SK-N-DZ (cell line): Measurements from ENCODE around the gene ATIC.
A peak's percentile ranks its signal among the peaks of the same experiment; 100 is the strongest.

Experiments
- DNase-seq: peaks from one replicate; pipeline ENCODE4 v3.0.0-alpha.2; 2015; ENCODE audit warnings: low spot score

ATIC gene

DNA sequence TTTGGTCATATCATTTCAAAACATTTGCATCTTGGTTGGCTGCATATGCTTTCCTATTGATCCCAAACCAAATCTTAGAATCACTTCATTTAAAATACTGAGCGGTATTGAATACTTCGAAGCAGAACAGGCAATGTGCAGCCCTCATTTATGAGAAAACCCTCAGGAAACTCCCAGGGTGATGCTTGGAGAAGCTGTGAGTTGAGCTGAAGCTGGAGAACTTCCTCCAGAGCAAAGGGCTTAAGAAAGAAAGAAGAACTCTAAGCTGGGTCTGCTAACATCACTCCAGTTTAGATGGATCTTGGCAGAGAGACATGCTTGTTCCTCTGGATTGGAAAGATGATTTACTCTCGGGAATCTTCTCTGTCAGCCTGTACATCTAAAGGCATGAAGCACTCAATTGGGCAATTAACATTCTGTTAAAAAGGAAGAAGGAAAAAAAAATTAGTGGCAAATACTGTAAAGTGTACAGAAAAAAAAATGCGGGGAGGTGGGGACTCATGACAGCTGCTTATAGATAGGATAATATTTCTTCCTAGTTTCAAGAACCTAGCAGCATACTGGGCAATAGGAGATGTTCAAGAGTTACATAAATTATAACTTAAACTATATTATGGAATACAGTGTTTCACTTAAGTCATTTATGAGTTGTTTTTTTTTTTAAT is 49.5 kb downstream of the ATIC start:
- no peak for DNase-seq

DNA sequence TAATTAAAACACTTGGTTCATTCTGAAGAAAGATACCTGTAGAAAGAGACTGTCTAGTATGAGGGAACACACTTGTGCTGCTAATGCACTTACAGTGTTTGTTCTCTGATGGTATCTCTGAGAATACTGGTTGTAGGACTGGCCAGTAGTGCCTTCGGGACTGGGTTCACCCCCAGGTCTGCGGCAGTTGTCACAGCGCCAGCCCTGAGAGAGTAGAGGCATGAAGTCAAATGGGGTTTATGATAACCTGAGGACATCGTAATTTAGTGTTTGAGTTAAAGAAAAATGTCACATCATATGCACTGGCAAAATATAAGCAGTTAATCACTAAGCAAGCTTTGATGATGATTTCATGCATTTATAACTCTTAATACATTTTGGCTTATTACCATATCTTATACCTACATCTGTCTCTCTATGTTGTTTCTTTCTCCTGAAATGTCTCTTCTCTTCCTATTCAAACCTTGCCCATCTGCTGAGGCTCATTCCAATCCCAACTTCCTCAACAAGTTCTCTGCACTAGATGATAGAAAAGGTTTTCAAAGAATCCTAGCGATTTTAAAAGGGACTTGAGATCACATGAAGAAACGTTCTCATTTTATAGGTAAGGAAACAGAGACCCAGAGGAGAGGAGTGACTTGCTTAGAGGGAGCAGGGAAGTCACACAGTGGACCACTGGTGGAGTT is 50.2 kb downstream of the ATIC start:
- DNase-seq: peak; percentile 8

DNA sequence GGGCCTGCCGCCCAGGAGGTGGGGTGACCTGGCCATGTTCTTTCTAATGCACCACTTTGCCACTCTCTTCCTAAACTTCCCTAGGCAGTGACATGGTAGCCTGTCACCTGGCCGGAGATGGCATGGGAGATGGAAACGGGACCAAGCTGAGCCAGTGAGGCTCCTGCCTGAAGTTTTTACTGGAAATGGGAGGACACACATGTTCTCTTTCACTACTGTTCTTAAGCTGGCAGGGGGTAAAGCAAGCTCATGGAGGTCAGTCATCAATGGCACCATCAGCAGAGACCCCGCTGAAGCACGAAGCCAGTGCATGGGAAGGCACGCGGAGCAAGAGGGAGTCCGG is 50.7 kb downstream of the ATIC start:
- DNase-seq: no peak

DNA sequence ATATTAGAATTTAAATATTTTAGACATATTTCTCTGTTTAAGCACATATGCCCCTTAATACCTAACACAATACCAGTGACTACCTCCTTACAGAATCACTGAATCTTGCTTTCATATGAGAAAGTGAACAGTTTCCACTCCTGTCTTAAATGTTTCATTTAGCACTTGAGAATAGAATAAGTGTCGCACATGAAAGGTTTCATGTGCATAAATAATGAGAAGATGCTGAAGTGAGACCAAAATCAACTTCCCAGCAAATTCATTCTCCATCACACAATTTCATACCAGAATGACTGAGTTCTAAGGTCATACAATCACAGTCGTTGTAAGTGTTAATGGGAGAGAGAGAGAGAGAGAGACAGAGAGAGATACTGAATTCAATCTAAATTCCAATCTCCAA is 51.2 kb downstream of the ATIC start:
- DNase-seq: no peak

DNA sequence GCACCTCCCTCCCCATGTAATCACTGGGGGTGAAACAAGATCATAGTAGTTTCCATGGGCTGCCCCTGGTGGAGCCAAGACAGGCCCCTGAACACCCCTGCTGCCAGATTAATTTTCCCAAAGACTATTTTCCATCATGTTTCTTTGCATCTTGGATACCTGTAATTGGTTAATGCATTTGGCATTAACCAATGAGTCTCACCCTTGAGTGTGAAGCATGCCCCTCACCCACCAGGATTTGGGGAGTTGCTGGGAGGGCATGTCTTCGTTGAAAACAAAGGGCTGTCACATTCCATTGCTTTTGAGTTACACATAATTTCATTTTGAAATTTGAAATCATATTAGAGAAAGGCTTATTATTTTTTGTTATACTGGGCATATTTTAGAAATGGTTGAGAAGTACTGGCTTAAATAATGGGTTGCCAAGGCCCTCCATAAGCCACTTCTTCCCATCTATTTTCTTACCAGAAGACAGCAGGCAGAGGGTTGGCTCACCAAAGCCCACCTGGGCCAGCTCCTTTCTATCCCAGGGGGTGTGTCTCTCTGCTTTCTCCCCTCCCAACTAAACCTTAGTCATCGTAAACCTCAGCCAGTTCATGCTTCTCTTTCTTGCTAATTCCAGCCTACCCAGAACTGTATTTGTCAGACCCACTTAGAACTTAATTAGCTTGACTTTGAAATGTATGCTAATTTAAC is 51.8 kb downstream of the ATIC start:
- DNase-seq: no peak

DNA sequence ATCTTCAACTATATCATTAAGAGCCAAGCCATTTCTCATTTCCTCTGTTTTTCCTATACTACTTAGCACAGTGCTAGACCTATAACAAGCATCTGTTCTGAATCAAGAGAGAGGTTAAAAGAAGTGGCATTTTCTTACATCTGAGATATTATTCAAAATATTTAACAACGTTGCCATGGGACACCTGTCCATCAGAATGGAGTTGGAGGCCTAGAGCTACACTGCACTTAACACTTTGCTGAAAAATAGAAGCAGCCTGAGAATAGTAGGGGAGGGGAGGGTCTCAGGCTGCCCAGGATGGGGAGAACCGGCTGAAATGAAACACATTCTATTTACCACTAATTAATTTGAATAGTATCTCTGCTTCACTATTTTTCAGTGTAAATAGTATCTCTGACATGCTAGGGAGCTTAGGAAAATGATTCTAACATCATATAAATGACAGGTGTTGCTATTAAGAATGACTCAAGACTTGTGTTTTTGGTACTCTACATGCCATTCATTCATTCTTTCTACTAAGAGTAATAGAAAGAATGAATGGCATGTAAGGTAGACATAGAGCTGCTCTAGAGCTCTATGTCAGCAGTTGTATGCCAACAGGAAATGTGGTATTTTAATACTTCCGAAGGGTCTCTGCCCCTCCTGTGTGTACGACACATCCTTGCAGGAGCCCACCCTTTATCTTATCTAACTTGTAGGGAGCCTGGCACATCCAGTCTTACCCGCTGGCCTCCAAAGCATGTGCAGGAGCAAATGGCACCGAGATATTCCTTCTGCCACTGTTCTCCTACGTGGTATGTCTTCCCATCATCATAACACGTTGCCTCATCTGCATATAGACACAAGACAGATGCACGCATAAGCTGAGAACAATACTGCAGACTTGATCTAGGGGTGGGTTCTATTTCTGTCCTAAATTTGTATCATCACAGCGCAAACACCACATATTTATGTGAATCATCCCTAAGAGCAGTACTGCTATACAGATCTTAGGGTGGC is 52.6 kb downstream of the ATIC start:
- DNase-seq: no peak

DNA sequence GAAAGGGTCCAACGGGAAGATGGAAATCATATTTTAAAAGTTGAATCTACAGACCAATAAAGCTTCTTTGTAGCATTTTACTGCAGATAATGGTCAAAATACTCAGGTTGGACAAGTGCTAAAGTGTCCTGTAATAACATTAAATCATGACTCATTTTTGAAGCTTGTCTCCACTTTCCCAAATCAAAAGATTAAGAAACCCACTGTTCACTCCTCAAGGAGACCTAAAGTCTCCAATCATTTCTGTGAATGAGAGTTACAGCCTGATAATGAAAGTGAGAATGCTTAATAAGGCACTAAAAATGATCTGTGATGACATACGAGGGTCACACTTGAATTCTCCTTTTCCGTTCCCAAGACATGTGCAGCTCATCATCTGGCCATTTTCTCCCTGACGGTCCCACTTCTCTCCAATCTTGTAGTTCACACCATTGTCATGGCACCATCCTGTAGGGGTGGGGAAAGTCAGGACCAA is 53.4 kb downstream of the ATIC start:
- DNase-seq: no peak

DNA sequence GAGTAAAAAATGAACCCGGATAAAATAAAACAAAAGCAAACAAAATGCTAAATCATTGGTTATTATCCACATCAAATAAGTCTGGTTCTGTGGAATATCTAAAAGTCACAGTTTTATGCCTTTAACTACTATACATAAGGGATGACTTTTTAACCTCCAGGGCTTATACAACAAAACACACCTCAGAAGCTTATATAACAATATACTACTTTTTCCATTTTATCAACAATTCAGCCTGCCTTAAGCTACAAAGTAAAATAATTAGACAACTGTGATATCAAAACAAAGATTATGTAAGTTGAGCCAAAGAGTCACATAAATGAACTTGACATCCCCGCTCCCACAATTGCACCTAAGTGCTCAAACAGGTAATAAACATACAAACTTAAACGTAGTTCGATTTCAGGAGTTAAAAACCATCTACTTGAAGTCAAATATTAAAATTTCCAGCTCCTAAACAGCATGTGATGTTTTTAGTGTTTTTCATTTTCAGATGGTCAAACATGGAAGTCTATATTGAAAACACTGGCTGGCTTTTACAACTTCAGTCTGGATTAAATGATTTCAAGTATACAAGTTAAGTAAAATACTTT is 54.7 kb downstream of the ATIC start:
- no peak for DNase-seq

DNA sequence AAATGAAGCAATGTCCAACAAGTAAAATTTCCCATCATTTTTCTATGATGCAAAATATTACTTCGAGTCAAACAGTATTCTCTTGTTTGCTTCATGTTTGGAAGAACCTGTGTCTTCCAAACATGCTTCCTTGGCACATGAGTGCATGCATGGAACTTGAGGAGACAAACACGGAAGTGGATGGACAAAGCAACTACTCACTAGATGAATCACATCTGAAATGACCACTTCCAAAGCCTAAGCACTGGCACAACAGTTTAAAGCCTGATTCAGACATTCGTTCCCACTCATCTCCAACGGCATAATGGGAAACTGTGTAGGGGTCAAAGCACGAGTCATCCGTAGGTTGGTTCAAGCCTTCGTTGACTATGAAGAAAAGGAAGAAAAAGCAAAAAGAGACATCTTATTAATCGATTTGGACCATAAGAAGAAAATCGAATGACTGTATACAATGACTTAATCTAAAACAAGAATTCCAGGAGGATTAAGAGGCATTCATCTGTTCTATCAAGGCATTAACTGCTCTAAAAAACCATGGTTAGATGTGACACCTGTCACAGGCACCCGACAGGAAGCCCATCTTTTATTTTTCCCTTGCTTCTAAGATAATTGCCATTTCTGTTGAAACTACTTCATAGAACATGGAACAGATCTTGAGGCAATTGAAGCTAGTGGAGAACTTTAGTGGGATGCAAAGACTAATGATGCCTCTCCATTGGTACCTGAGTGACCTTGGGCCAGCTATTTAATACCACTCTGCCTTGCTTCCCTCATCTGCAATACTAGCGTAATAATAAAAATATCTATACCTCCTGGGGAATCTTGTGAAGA is 56.0 kb downstream of the ATIC start:
- no peak for DNase-seq

DNA sequence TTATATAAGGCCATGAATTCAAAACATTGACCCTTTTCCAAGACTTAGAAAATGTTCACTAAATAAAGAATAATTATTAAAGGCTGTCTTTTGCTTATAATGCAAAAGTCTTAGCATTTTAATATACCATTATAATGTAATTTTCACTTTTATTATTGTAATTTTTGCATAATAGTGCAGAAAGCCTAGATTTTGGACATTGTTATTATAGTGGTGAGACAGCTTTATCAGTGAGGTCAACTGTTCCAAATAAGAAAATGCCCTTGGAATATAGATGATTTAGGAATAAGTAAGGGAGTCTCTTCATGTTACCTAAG is 56.6 kb downstream of the ATIC start:
- no peak for DNase-seq

DNA sequence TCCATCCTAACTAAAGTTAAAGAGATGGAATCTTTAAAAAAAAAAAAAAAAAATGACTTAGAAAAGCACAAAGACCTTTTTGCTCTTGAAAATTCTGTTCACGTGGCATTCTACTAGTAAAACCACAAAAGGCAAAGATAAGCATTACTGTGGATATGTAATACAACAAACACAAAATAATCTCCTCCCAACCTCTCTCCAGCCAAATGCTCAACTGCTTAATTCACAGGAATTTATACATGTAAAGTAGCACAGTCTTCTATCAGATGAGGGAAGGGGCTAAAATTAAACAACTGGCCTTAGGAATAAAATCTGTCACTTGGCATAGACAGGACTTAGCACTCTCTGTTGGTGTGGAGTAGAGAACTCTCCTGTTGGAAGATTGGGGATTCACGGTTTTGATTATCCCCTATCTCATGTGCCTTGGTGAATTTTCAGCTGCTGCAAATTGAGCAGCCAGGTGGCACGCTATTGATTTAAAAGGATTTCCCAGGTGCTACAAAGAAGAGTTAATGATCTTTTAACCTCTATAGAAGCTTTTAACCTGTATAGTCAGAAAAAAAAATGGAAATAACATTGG is 57.4 kb downstream of the ATIC start:
- DNase-seq: no peak

DNA sequence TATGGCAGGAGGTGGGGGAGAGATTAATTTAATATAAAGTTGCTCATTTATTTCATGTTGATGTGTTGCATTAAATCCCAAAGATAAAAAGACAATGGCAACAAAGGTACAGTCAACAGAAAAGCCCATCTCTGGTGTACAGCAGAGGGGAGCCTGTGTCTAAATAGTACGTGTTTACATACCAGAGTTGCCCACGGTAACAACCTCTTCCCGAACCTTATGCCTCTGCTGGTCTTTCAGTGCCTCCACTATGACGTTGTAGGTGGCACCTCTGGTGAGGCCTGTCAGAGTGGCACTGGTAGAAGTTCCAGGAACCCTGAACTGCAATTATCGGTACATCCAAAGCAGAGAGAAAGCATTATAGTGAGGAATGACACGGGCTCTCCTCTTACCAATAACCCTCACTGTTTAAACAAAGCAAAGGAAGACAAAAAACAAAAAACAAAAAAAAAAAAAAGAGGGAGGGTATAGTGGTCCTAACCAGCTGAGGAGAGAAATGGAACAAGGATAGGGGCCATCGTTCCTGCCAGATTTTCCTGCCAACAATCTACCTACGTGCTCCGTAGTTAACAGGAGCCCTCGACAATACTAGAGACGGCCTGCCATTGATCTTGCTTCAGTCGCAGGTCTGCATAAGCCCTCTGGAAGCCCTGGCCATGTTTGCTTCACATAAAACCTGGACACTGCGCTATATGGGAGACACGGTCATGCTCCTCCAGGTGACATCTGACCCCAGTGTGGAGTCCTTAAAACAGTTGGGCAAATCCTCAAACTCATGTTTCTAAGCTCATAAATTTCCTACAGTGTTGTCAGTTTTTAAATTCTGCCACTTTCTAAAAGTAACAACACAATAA is 58.5 kb downstream of the ATIC start:
- DNase-seq: no peak

DNA sequence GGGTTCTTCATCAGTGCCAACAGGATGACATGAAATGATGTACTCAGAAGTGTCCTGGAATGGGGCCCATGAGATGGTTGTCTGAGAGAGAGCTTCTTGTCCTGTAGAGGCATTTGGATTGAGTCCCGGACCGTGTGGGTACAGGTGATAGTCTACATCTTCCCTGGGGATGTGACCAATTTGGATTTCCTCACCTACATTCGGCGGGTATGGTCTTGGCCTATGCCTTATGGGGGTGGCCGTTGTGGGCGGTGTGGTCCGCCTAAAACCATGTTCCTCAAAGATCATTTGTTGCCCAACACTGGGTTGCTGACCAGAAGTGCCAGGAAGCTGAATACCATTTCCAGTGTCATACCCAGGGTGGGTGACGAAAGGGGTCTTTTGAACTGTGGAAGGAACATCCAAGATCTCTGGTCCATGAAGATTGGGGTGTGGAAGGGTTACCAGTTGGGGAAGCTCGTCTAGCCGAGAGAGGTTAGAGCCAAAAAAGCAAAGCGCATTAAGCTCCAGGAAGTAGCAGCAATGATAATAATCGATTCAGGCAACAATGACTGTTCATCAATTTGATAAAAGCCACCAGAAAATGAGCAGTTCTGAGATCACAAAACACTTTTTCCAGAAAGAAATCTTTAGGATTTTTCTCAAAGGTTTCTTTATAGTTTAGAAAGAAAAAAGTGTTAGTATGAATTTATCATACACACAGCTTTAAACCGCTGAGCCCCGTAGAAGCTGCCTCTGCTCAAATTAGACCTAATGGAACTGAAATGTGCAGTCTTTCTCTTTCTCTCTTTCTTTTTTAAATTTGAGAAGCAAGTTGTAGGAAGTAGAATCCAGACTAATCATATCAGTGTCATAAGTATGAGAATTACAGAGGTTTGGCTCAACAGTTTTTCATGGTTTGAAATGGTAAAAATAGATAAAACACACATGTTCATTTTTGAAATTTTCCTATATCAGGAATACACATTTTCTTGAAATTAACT is 60.3 kb downstream of the ATIC start:
- no peak for DNase-seq

DNA sequence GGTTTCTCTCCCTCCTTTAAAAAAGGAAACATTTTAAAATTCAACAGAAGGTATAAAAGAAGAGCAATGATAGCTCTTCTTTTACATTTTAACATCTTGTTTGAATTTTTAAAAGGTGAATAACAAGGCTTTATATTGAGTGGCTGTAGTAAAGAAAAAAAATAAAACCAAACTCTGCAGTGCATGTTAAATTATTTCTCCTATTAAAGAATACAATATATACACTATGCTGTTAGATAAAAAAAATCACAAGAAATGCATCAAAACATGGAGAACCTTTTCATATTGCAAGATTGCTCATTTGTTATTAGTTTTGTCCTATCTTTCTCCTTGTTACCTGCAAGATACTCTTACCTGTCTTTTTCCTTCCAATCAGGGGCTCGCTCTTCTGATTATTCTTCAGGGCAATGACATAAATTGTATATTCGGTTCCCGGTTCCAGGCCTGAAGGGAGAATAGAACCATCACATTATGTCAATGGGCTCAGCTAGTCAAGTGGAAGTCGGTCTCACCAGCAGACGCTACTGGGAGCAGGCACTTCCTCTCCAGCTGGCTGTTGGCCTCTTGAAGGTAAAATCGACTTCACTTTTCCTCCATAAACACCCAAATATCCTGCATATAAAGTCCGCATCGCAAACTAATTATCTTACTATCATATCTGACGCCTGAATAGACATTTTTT is 61.2 kb downstream of the ATIC start:
- DNase-seq: no peak

DNA sequence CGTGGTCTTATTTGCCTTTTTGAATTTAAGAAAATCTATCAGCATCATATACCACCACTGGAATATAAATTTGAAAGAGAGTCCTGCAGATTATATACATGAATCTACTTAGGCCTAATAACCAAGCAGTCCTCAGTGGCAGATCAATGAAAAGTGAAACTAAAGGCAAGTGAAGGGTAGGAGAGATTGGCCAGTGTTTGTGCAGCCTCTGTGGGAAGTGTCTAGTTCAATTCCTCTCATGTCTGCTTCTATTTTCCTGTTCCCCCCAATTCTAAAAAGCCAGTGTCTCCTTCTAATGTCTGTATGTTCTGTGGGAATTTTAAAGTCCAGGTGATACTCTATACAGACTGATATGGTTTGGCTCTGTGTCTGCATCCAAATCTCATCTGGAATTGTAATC is 62.1 kb downstream of the ATIC start:
- no peak for DNase-seq

DNA sequence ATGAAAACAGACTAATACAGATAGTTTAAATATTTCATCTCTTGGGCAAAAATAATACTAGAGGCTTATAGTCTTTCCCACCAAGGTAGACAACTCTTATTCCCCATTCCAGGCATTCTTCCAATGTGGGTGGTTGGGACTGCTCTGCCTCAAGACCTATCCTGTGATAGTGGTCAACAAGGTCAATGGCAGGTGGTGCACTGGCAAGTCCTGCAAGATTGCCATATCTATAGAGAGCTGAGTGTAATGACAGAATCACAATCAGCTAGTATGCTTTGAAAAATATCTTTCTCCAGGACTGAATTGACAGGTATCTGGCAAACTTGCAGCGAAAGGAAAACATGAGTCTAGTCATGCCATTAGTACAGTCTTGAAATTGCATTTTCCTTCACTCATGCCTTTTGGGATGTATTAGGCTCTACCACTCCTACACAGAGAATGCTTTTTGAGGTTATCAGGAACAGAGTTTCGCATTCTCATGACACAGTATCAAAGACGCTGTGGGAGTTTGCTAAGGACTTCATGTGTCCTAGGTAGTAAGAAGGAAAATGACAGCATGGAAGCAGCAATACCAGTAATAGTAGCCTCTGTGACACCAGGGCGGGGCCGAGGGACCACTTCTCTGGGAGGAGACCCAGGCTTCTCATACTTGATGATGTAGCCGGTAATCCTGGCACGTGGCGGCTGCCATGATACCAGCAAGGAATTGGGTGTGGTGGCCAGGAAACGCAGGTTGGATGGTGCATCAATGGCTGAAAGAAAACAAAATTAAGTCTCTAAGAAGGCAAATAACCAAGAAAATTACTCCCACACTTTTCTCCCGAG is 63.0 kb downstream of the ATIC start:
- no peak for DNase-seq

DNA sequence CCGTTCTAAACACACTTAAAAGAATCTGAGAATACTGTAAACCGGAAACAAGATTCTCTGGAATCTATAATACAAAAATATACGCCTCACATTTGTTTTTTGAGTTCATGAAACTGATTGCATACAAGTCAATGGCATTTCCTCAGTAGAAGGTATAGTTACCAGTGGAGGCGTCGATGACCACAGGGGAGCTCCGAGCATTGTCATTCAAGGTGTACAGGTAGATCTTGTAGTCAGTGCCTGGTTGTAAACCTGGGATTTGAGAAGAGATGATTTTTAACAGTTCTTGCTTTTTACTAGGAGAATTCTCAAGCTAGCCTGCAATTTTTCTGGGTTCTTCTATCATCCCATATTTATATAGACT is 63.6 kb downstream of the ATIC start:
- DNase-seq: no peak
